Measurements from ENCODE around the gene MMP21. TPM values are rescaled to one million over a fixed set of nuclear protein-coding genes. Genes with fewer than 3 reads are reported as not detected.

The MMP21 gene
- total RNA-seq, 1 donor from 2014 or later, result 0.08 TPM

DNA sequence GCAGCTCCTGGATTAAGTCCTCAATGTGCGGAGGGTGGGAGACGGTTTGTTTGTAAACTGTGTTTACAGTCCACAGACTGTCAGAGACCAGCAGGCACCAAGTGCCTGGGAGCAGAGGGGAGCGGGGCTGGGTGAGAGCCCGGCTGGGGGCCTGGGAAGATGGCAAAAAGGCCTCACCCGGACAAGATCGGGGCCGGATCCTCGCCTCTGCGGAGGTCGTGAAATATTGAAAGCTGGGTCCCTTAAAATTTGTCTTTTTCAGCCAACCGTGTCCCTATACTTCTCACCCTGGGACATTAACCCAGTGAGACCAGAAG is 2.8 kb downstream of the MMP21 start:
- TF ChIP-seq, protein P1, sequence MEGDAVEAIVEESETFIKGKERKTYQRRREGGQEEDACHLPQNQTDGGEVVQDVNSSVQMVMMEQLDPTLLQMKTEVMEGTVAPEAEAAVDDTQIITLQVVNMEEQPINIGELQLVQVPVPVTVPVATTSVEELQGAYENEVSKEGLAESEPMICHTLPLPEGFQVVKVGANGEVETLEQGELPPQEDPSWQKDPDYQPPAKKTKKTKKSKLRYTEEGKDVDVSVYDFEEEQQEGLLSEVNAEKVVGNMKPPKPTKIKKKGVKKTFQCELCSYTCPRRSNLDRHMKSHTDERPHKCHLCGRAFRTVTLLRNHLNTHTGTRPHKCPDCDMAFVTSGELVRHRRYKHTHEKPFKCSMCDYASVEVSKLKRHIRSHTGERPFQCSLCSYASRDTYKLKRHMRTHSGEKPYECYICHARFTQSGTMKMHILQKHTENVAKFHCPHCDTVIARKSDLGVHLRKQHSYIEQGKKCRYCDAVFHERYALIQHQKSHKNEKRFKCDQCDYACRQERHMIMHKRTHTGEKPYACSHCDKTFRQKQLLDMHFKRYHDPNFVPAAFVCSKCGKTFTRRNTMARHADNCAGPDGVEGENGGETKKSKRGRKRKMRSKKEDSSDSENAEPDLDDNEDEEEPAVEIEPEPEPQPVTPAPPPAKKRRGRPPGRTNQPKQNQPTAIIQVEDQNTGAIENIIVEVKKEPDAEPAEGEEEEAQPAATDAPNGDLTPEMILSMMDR (IDR thresholded peaks at IDR 0.05; ENCODE audit: insufficient read depth, low read length, poor library complexity, severe bottlenecking), result no peak
- no peak for DNase-seq (ENCODE audit: low read depth)
- no peaks in the 10 kb centered on the region for H3K36me3 ChIP-seq (ENCODE audit: control insufficient read depth, insufficient read depth, low read length)
- peaks cover 22% of the 10 kb centered on the region for H3K27me3 ChIP-seq (ENCODE audit: control insufficient read depth, insufficient read depth, low read length)
- no peak overlapping the region for H3K4me3 ChIP-seq (ENCODE audit: low read depth, low read length)

DNA sequence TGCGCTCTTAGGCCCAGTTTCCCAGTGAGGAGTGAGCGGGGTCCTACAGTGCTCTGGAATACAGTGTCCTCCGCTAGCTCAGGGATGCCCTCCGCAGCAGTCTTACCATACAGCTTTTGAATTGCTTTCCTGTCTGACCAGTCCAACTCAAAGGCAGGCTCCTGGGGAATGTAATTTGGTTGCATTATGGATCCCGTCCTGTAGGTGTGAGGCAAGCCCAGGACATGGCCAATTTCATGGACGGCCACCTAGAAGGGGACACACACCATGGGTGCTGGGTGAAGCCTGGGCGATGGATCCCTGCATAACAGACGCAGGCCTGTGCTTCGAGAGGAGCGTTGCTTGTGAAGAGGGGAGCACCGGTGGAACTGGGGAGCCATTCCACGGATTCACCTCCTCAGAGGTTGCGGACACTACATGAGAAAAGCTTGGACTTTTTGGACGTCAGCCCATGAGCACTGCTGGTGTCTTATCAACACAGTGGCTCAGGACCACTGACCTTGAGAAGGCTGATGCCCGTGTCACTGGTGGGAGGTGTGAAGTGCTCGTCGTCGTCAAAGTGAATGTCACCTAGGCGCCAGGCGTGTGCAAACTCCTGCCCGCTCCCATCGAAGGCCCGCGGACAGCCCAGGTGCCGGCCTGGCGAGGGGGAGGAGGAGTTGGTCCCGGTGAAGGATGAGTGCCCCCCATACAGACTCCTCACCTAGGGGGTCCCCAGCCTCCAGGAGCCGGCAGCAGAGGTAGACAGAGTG is 3.3 kb downstream of the MMP21 start:
- no peaks in the 10 kb centered on the region for H3K36me3 ChIP-seq (ENCODE audit: control insufficient read depth, insufficient read depth, low read length)
- no peak overlapping the region for H3K4me3 ChIP-seq (ENCODE audit: low read depth, low read length)
- H3K27me3 ChIP-seq (ENCODE audit: control insufficient read depth, insufficient read depth, low read length), result peaks cover 17% of the 10 kb centered on the region
- no peak for DNase-seq (ENCODE audit: low read depth)
- TF ChIP-seq, protein P1 (IDR thresholded peaks at IDR 0.05; ENCODE audit: insufficient read depth, low read length, poor library complexity, severe bottlenecking), result no peak

DNA sequence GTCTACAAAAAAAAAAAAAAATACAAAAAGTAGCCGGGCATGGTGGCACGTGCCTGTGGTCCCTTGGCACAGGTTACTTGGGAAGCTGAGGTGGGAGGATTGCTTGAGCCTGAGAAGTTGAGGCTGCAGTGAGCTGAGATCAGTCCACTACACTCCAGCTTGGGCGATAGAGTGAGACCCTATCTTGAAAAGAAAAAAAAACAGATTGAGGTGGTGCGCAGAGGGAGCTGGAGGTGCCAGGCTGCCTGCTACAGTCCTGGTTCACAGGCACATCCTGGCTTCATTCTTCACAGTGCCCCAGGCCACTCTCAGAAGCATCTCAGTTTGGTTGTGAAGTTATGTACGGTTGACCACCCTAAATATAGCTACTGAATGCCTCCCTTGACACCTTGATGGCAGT is 4.8 kb downstream of the MMP21 start:
- H3K36me3 ChIP-seq (ENCODE audit: control insufficient read depth, insufficient read depth, low read length), result no peaks in the 10 kb centered on the region
- no peak overlapping the region for H3K4me3 ChIP-seq (ENCODE audit: low read depth, low read length)
- TF ChIP-seq, protein P1 (IDR thresholded peaks at IDR 0.05; ENCODE audit: insufficient read depth, low read length, poor library complexity, severe bottlenecking), result no peak
- no peak for DNase-seq (ENCODE audit: low read depth)
- H3K27me3 ChIP-seq (ENCODE audit: control insufficient read depth, insufficient read depth, low read length), result peaks cover 12% of the 10 kb centered on the region

DNA sequence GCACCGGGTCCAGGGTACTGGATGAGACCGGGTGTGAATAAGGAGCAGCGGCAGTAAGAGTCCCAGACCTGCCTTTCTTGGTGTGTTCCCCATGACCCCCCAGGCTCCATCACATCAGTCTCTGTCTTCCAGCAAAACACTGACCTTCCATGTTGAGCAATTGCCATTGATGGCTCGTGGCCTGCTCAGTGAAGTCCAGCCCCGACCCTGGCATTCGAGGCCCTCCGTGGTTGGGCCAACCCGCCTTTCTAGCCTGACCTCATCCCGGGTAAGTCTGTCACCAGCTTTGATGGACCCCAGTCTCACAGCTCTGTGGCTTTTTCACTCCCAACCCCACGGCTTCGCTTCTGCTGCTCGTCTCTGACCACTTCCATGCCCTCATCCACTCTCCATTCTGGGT is 6.4 kb downstream of the MMP21 start:
- no peak for DNase-seq (ENCODE audit: low read depth)
- peaks cover 2% of the 10 kb centered on the region for H3K27me3 ChIP-seq (ENCODE audit: control insufficient read depth, insufficient read depth, low read length)
- TF ChIP-seq, protein P1 (IDR thresholded peaks at IDR 0.05; ENCODE audit: insufficient read depth, low read length, poor library complexity, severe bottlenecking), result no peak
- no peak overlapping the region for H3K4me3 ChIP-seq (ENCODE audit: low read depth, low read length)
- no peaks in the 10 kb centered on the region for H3K36me3 ChIP-seq (ENCODE audit: control insufficient read depth, insufficient read depth, low read length)

DNA sequence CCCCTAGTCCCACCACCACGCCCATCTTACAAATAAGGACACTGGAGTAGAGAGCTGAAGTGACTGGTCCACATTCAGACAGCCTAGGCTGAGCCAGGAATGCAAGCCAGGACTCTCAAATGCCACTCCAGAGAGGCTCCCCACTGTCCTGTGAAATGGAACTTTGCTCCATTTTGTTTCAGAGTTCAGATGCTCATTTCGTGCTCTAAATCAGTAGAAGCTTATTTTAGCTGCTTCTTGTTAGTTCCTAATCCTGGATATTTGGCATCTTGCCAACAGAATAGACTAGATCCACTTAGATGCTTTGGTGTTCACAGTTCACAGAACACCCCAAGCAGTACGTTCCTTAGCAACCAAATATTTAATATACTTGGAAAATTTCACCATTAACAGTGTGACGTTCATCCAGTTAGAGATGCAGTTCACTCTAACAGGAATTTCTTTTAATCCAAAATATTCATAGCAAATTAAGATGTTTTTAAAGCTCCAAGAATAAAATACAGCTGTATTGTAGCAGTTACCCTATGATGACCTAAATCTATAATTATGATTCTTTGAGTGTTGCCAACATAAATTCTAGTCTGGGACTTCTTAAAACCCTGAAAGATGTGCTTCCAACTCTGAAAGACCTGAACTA is 7.3 kb downstream of the MMP21 start:
- no peak for DNase-seq (ENCODE audit: low read depth)
- no peaks in the 10 kb centered on the region for H3K27me3 ChIP-seq (ENCODE audit: control insufficient read depth, insufficient read depth, low read length)
- H3K4me3 ChIP-seq (ENCODE audit: low read depth, low read length), result no peak overlapping the region
- H3K36me3 ChIP-seq (ENCODE audit: control insufficient read depth, insufficient read depth, low read length), result no peaks in the 10 kb centered on the region
- TF ChIP-seq, protein P1 (IDR thresholded peaks at IDR 0.05; ENCODE audit: insufficient read depth, low read length, poor library complexity, severe bottlenecking), result no peak

Data from kidney epithelial cell (primary cell).